Keratinocyte (primary cell): Measurements from ENCODE around the gene CNIH1. TPM values are rescaled to one million over a fixed set of nuclear protein-coding genes. Genes with fewer than 3 reads are reported as not detected.
"Not testable (repeated sequence)": the region's sequence is repeated elsewhere in the genome, so short reads cannot be mapped to it uniquely, and the experiment has no call there.

Experiments
- DNase-seq: peaks from one replicate; pipeline ENCODE4 v3.0.0-alpha.2; 2011; ENCODE audit warnings: low read depth, missing footprints, low spot score
- FAIRE-seq: peaks from 2 replicates; lab custom pipeline; 2011; peaks lifted over from hg19 to GRCh38; lab: Jason Lieb, UNC
- H2AFZ ChIP-seq: 2 replicates; pipeline ENCODE4 v1.6.0; 2012; ENCODE audit warnings: low read length, control low read depth, inconsistent platforms; ENCODE audit not compliant: control insufficient read depth
- H3K27ac ChIP-seq: 2 replicates; pipeline ENCODE4 v1.5.1; 2011; ENCODE audit warnings: low read length; ENCODE audit not compliant: control insufficient read depth, insufficient read depth
- H3K27me3 ChIP-seq: 3 replicates; pipeline ENCODE4 v1.6.0; 2011; ENCODE audit warnings: low read length; ENCODE audit not compliant: control insufficient read depth, insufficient read depth; ENCODE audit errors: extremely low read depth
- H3K36me3 ChIP-seq, 2 experiments: 2 replicates in 1 of 2; 3 replicates in 1 of 2; pipeline ENCODE4 v1.5.1; 2011; ENCODE audit warnings: low read length in 2 of 2, mild to moderate bottlenecking in 1 of 2; ENCODE audit not compliant: control insufficient read depth in 2 of 2, insufficient read depth in 2 of 2; ENCODE audit errors: extremely low read depth in 1 of 2
- H3K4me1 ChIP-seq: 3 replicates; pipeline ENCODE4 v1.5.1; 2011; ENCODE audit warnings: low read length; ENCODE audit not compliant: control insufficient read depth, insufficient read depth; ENCODE audit errors: extremely low read depth
- H3K4me2 ChIP-seq: 3 replicates; pipeline ENCODE4 v1.6.0; 2011; ENCODE audit warnings: low read depth, low read length; ENCODE audit not compliant: control insufficient read depth, insufficient read depth; ENCODE audit errors: extremely low read depth
- H3K4me3 ChIP-seq, 3 experiments: fragments of 200-600 bp in 1 of 3; sonication (generic) in 1 of 3; 2 replicates in 2 of 3; 3 replicates in 1 of 3; pipeline ENCODE4 v1.5.1; 2011 to 2016; ENCODE audit warnings: low read length in 3 of 3, mild to moderate bottlenecking in 3 of 3, control low read depth in 2 of 3, inconsistent platforms in 1 of 3, low read depth in 1 of 3, mixed read lengths in 1 of 3, mixed run types in 1 of 3, moderate library complexity in 1 of 3; ENCODE audit not compliant: control insufficient read depth in 2 of 3, insufficient read depth in 2 of 3; ENCODE audit errors: extremely low read depth in 1 of 3
- H3K79me2 ChIP-seq: 2 replicates; pipeline ENCODE4 v1.6.0; 2012; ENCODE audit warnings: low read length; ENCODE audit not compliant: control insufficient read depth, insufficient read depth
- H3K9ac ChIP-seq: 3 replicates; pipeline ENCODE4 v1.6.0; 2011; ENCODE audit warnings: low read length; ENCODE audit not compliant: control insufficient read depth, insufficient read depth; ENCODE audit errors: extremely low read depth
- H3K9me1 ChIP-seq: 3 replicates; pipeline ENCODE4 v1.6.0; 2011; ENCODE audit warnings: low read length; ENCODE audit not compliant: control insufficient read depth, insufficient read depth; ENCODE audit errors: extremely low read depth
- H3K9me3 ChIP-seq: 2 replicates; pipeline ENCODE4 v1.5.1; 2012; ENCODE audit warnings: low read depth, low read length; ENCODE audit not compliant: control insufficient read depth
- H4K20me1 ChIP-seq: 3 replicates; pipeline ENCODE4 v1.6.0; 2011; ENCODE audit warnings: low read length; ENCODE audit not compliant: control insufficient read depth, insufficient read depth; ENCODE audit errors: extremely low read depth
- CTCF ChIP-seq, 3 experiments: IDR thresholded peaks in 1 of 3; conservative IDR thresholded peaks in 1 of 3; optimal IDR thresholded peaks in 1 of 3; 2 replicates in 2 of 3; 3 replicates in 1 of 3; pipeline versions ENCODE3 to v1.5.1; 2011; ENCODE audit warnings: low read length in 3 of 3, mild to moderate bottlenecking in 3 of 3, moderate library complexity in 2 of 3, control low read depth in 1 of 3, inconsistent platforms in 1 of 3; ENCODE audit not compliant: insufficient read depth in 2 of 3; ENCODE audit errors: extremely low read depth in 1 of 3
- EZH2 ChIP-seq: IDR thresholded peaks from one replicate; pipeline ENCODE4 v1.6.1; 2012; ENCODE audit warnings: inconsistent platforms, mild to moderate bottlenecking, low read length, moderate library complexity
- dilution Hi-C: fragments of 300-500 bp; cut with MboI; formaldehyde crosslinking; loops from one replicate; pipeline ENCODE4 v1.7.0; 2020; ENCODE audit warnings: low sequenced_read_pairs; ENCODE audit not compliant: extremely low pct_ligation_motif_present
- polyA plus RNA-seq, 5 experiments: library from polyadenylated mRNA; depleted of rRNA in 3 of 5; stranded (reverse) in 3 of 5; stranded (forward) in 1 of 5; unstranded in 1 of 5; fragments of >200 nt; gene quantifications; 1 replicate in 1 of 5; 2 replicates in 3 of 5; 3 replicates in 1 of 5; pipeline versions ENCODE4 v1.2.1 to v1.2.3, GENCODE V29; 2011 to 2012; ENCODE audit warnings: missing spikeins in 2 of 5, low read depth in 1 of 5, low replicate concordance in 1 of 5

Gene CNIH1
- polyA plus RNA-seq, 1 donor (not counting 4 experiments of a cell fraction or from before 2014, with no cell fraction given): 322 TPM

- H2AFZ ChIP-seq: no peak overlapping the region
- H3K27me3 ChIP-seq: no peaks in the 10 kb centered on the region
- H3K36me3 ChIP-seq: no peaks in the 10 kb centered on the region
- FAIRE-seq (no peak), DNase-seq (no peak)
- H4K20me1 ChIP-seq: no peaks in the 10 kb centered on the region
- no peaks in the 10 kb centered on the region for H3K9me3 ChIP-seq
- H3K4me1 ChIP-seq: no peaks in the 10 kb centered on the region
- TF ChIP-seq CTCF (optimal IDR thresholded peaks at IDR 0.05 in 1 of 3, IDR thresholded peaks at IDR 0.05 in 1 of 3, conservative IDR thresholded peaks at IDR 0.05 in 1 of 3; ENCODE audit: extremely low read depth in 1 of 3, insufficient read depth in 2 of 3, low read length in 3 of 3) (no peak), EZH2 (no peak)
- no peak overlapping the region for H3K4me3 ChIP-seq
- no peak overlapping the region for H3K27ac ChIP-seq
- no peak overlapping the region for H3K4me2 ChIP-seq
- no peak overlapping the region for H3K9ac ChIP-seq
- dilution Hi-C loops: no loop called here
- no peaks in the 10 kb centered on the region for H3K79me2 ChIP-seq
- H3K9me1 ChIP-seq: no peaks in the 10 kb centered on the region
These were observed 17.9 kb upstream of the CNIH1 start for GRCh38 chr14:54459106-54459505.

GRCh38 chr14:54458536-54458935, 17.4 kb upstream of the CNIH1 start:
- H3K9ac ChIP-seq, H3K4me2 ChIP-seq, H3K79me2 ChIP-seq, H4K20me1 ChIP-seq, H3K27me3 ChIP-seq, FAIRE-seq, DNase-seq, dilution Hi-C loops, H3K36me3 ChIP-seq, H3K27ac ChIP-seq, H3K4me1 ChIP-seq, H3K4me3 ChIP-seq, H3K9me1 ChIP-seq, H2AFZ ChIP-seq, H3K9me3 ChIP-seq: not testable (repeated sequence)

GRCh38 chr14:54457609-54457996, 16.4 kb upstream of the CNIH1 start:
- H3K36me3 ChIP-seq: no peaks in the 10 kb centered on the region
- no peak for FAIRE-seq

More at GRCh38 chr14:54457609-54457996, 16.4 kb upstream of the CNIH1 start:
- no peak for DNase-seq
- Histone ChIP-seq H4K20me1 (no peaks in the 10 kb centered on the region), H3K4me2 (no peak overlapping the region), H3K27ac (no peak overlapping the region), H2AFZ (no peak overlapping the region), H3K9me1 (no peaks in the 10 kb centered on the region), H3K9me3 (no peaks in the 10 kb centered on the region), H3K9ac (no peak overlapping the region), H3K27me3 (no peaks in the 10 kb centered on the region), H3K4me3 (no peak overlapping the region), H3K79me2 (no peaks in the 10 kb centered on the region), H3K4me1 (peaks cover 7% of the 10 kb centered on the region)
- no peak for TF ChIP-seq EZH2
- TF ChIP-seq CTCF (optimal IDR thresholded peaks at IDR 0.05 in 1 of 3, IDR thresholded peaks at IDR 0.05 in 1 of 3, conservative IDR thresholded peaks at IDR 0.05 in 1 of 3; ENCODE audit: extremely low read depth in 1 of 3, insufficient read depth in 2 of 3, low read length in 3 of 3): no peak
- dilution Hi-C loops: no loop called here
